22Rv1 (cell line): ENCODE results near the gene CDH15.

ENCODE experiments used
- CTCF ChIP-seq: fragments of 450-650 bp; IDR thresholded peaks from 2 replicates; pipeline ENCODE4 v1.5.1; 2017; ENCODE audit warnings: mild to moderate bottlenecking
- ZFX ChIP-seq: fragments of 450-650 bp; IDR thresholded peaks from 2 replicates; pipeline ENCODE4 v1.6.1; 2017; ENCODE audit warnings: antibody characterized with exemption, borderline replicate concordance

DNA sequence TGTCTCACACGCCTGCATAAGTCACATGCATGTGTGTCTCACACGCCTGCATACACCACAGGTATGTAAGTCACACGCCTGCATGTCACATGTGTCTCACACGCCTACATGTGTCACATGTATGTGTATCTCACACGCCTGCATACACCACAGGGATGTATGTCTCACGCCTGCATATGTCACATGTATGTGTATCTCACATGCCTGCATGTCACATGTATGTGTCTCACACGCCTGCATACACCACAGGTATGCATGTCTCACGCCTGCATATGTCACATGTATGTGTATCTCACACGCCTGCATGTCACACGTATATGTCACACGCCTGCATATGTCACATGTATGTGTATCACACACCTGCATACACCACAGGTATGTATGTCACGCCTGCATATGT, 13.8 kb upstream of the CDH15 start:
- TF ChIP-seq CTCF (no peak), ZFX (no peak)
